CD4-positive, alpha-beta T cell (primary cell): ENCODE results near the gene MTUS2. TPM values are rescaled to one million over a fixed set of nuclear protein-coding genes. Genes with fewer than 3 reads are reported as not detected.
A peak's percentile ranks its signal among the peaks of the same experiment; 100 is the strongest.

Experiments
- ATAC-seq: fragments of 200-7000 bp; cut with Tn5 transposase; one replicate; pipeline ENCODE4 v1.10.0; 2022; ENCODE audit warnings: mild to moderate bottlenecking; ENCODE audit not compliant: poor library complexity
- CTCF ChIA-PET: fragments of 350-600 bp; sonication (Branson Sonifier 250); formaldehyde crosslinking; loops from one replicate; lab custom pipeline; 2021; ENCODE audit warnings: antibody characterized with exemption, inconsistent platforms; lab: Charles Lee
- POLR2A ChIA-PET: fragments of 350-600 bp; sonication (Branson Sonifier 250); formaldehyde crosslinking; loops from one replicate; lab custom pipeline; 2021; ENCODE audit warnings: antibody characterized with exemption, inconsistent platforms; lab: Charles Lee
- DNase-seq, 14 experiments: peaks; one replicate each; pipeline ENCODE4 v3.0.0-alpha.2; 2013 to 2020; ENCODE audit warnings: mixed read lengths in 2 of 14
- H3K27ac ChIP-seq, 2 donors: one replicate each; pipeline versions ENCODE4 v1.5.1 to v1.7.0; 2013; ENCODE audit warnings: low read length in 2 of 2, low read depth in 1 of 2, mild to moderate bottlenecking in 1 of 2
- H3K27me3 ChIP-seq, 2 experiments: 1 replicate in 1 of 2; 2 replicates in 1 of 2; pipeline versions ENCODE4 v1.6.1 to v1.7.0; 2013; ENCODE audit warnings: low read length in 2 of 2, control low read depth in 1 of 2, mild to moderate bottlenecking in 1 of 2, moderate library complexity in 1 of 2; ENCODE audit not compliant: insufficient read depth in 2 of 2, control insufficient read depth in 1 of 2
- H3K36me3 ChIP-seq: one replicate; pipeline ENCODE4 v1.6.1; 2013; ENCODE audit warnings: low read length, control low read depth; ENCODE audit not compliant: insufficient read depth
- H3K4me1 ChIP-seq: one replicate; pipeline ENCODE4 v1.6.1; 2013; ENCODE audit warnings: low read length, control low read depth; ENCODE audit not compliant: insufficient read depth
- H3K4me3 ChIP-seq: one replicate; pipeline ENCODE4 v1.5.1; 2013; ENCODE audit warnings: mild to moderate bottlenecking, low read length, moderate library complexity
- H3K9me3 ChIP-seq, 2 experiments: 1 replicate in 1 of 2; 2 replicates in 1 of 2; pipeline versions ENCODE4 v1.6.1 to v1.7.0; 2013; ENCODE audit warnings: low read length in 2 of 2, mild to moderate bottlenecking in 2 of 2, control low read depth in 1 of 2, moderate library complexity in 1 of 2; ENCODE audit not compliant: control insufficient read depth in 1 of 2, insufficient read depth in 1 of 2
- H3K27ac Mint-ChIP-seq: one replicate; pipeline ENCODE4 v1.8.0; 2020; ENCODE audit warnings: mixed read lengths
- H3K27me3 Mint-ChIP-seq: one replicate; pipeline ENCODE4 v1.8.0; 2021; ENCODE audit warnings: mixed read lengths
- H3K36me3 Mint-ChIP-seq: one replicate; pipeline ENCODE4 v1.8.0; 2021; ENCODE audit warnings: low read depth, mixed read lengths
- H3K4me1 Mint-ChIP-seq: one replicate; pipeline ENCODE4 v1.8.0; 2021; ENCODE audit warnings: low read depth, mixed read lengths
- H3K4me3 Mint-ChIP-seq: one replicate; pipeline ENCODE4 v1.8.0; 2020; ENCODE audit warnings: mild to moderate bottlenecking, mixed read lengths
- H3K9me3 Mint-ChIP-seq: one replicate; pipeline ENCODE4 v1.8.0; 2020; ENCODE audit warnings: mixed read lengths
- CTCF ChIP-seq: fragments of 200-600 bp; IDR thresholded peaks from one replicate; pipeline ENCODE4 v1.8.0; 2022; ENCODE audit warnings: antibody characterized with exemption, mild to moderate bottlenecking
- intact Hi-C, 2 experiments: fragments of 100-400 bp; cut with DNase I in 1 of 2; cut with micrococcal nuclease in 1 of 2; formaldehyde crosslinking; loops; one replicate each; pipeline versions ENCODE4 v1.15.1 to v1.9.0; 2023 to 2025; cut with DNase I, micrococcal nuclease
- total RNA-seq, 174 experiments: library from RNA in 2 of 174; stranded (reverse) in 2 of 174; gene quantifications; one replicate each; pipeline ENCODE4 v1.2.3 and lab custom pipeline; 2021 to 2026

Gene MTUS2
- total RNA-seq, 2 experiments from 2014 or later: 0.38 to 0.81 TPM

- Mint-ChIP-seq H3K27ac (no peak overlapping the region), H3K36me3 (no peaks in the 10 kb centered on the region), H3K4me3 (no peak overlapping the region), H3K4me1 (no peaks in the 10 kb centered on the region), H3K27me3 (peaks cover 22% of the 10 kb centered on the region), H3K9me3 (no peaks in the 10 kb centered on the region)
- no peak for ATAC-seq
- H3K4me1 ChIP-seq: no peaks in the 10 kb centered on the region
- no peak overlapping the region for H3K4me3 ChIP-seq
- intact Hi-C loops: no loop called here
- H3K9me3 ChIP-seq: no peaks in the 10 kb centered on the region
- no peak overlapping the region for H3K27ac ChIP-seq
- H3K36me3 ChIP-seq: no peaks in the 10 kb centered on the region
- no peak for TF ChIP-seq CTCF
- CTCF ChIA-PET: no interaction called here
- H3K27me3 ChIP-seq: no peaks in the 10 kb centered on the region
- POLR2A ChIA-PET: no interaction called here
- DNase-seq: no peak
Measured at GRCh38 chr13:29008296-29008695, 188.2 kb downstream of the MTUS2 start.

GRCh38 chr13:29020314-29020713 is 200.2 kb downstream of the MTUS2 start:
- Histone ChIP-seq H3K4me1 (peaks cover 4% of the 10 kb centered on the region), H3K27me3 (no peaks in the 10 kb centered on the region), H3K9me3 (no peaks in the 10 kb centered on the region), H3K36me3 (no peaks in the 10 kb centered on the region), H3K4me3 (no peak overlapping the region), H3K27ac (no peak overlapping the region)
- H3K4me1 Mint-ChIP-seq: peaks cover 13% of the 10 kb centered on the region
- no peak for ATAC-seq
- no peak for TF ChIP-seq CTCF
- ChIA-PET CTCF (no interaction called here), POLR2A (no interaction called here)
- no peak overlapping the region for H3K27ac Mint-ChIP-seq
- no peak for DNase-seq
- no peaks in the 10 kb centered on the region for H3K36me3 Mint-ChIP-seq
- intact Hi-C loops: no loop called here
- H3K9me3 Mint-ChIP-seq: no peaks in the 10 kb centered on the region
- H3K27me3 Mint-ChIP-seq: no peaks in the 10 kb centered on the region
- peak overlapping the region; percentile 25 for H3K4me3 Mint-ChIP-seq

GRCh38 chr13:29021311-29021710 is 201.2 kb downstream of the MTUS2 start:
- intact Hi-C loops: no loop called here
- H3K36me3 Mint-ChIP-seq: no peaks in the 10 kb centered on the region

More at GRCh38 chr13:29021311-29021710, 201.2 kb downstream of the MTUS2 start:
- Histone ChIP-seq H3K4me1 (peaks cover 4% of the 10 kb centered on the region), H3K4me3 (no peak overlapping the region), H3K27ac (no peak overlapping the region), H3K9me3 (no peaks in the 10 kb centered on the region), H3K27me3 (no peaks in the 10 kb centered on the region), H3K36me3 (no peaks in the 10 kb centered on the region)
- Mint-ChIP-seq H3K4me3 (no peak overlapping the region), H3K9me3 (no peaks in the 10 kb centered on the region), H3K27ac (no peak overlapping the region), H3K4me1 (peaks cover 13% of the 10 kb centered on the region), H3K27me3 (no peaks in the 10 kb centered on the region)
- ATAC-seq (no peak), DNase-seq (no peak)
- ChIA-PET CTCF (no interaction called here), POLR2A (no interaction called here)
- TF ChIP-seq CTCF: no peak
